GM18861 (cell line): ENCODE data around the gene SEMG1.

ENCODE experiments used
- ATAC-seq: cut with Tn5 transposase; IDR thresholded peaks from one replicate; pipeline ENCODE4 v1.9.1; 2021; ENCODE audit not compliant: unreplicated experiment

SEMG1 gene, protein sequence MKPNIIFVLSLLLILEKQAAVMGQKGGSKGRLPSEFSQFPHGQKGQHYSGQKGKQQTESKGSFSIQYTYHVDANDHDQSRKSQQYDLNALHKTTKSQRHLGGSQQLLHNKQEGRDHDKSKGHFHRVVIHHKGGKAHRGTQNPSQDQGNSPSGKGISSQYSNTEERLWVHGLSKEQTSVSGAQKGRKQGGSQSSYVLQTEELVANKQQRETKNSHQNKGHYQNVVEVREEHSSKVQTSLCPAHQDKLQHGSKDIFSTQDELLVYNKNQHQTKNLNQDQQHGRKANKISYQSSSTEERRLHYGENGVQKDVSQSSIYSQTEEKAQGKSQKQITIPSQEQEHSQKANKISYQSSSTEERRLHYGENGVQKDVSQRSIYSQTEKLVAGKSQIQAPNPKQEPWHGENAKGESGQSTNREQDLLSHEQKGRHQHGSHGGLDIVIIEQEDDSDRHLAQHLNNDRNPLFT

GRCh38 chr20:45206725-45207124 lies at the start of gene SEMG1:
TSS of gene SEMG1 (plus strand) at chr20:45207033. CDS start at chr20:45207054, 21 bp downstream.
- no peak for ATAC-seq

GRCh38 chr20:45157962-45158361 lies 48.9 kb upstream of the SEMG1 start:
- ATAC-seq = no peak

- no peak for ATAC-seq
Observed at GRCh38 chr20:45163083-45163803, 43.6 kb upstream of the SEMG1 start.

DNA sequence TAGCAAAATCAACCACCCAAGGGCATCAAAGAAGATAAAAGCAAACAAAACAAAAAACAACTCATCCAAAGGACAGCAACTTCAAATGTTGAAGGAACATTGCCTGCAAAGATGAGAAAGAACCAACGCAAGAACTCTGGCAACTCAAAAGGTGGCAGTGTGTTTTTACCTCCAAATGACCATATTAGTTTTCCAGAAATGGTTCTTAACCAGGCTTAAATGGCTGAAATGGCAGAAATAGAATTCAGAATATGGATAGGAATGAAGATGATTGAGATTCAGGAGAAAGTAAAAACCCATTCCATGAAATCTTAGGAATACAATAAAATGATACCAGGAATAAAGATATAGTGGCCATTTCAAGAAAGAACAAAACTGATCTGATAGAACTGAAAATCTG lies 41.9 kb upstream of the SEMG1 start:
- ATAC-seq = no peak

- ATAC-seq = no peak
Observed at GRCh38 chr20:45173522-45173921, 33.3 kb upstream of the SEMG1 start.

GRCh38 chr20:45174434-45175364 lies 32.1 kb upstream of the SEMG1 start, which contains the start of gene PI3:
TSS of gene PI3 (plus strand) at chr20:45174902. CDS start at chr20:45174923, 21 bp downstream.
- ATAC-seq = no peak

- ATAC-seq = no peak
Observed at GRCh38 chr20:45176526-45177267, 30.1 kb upstream of the SEMG1 start.

DNA sequence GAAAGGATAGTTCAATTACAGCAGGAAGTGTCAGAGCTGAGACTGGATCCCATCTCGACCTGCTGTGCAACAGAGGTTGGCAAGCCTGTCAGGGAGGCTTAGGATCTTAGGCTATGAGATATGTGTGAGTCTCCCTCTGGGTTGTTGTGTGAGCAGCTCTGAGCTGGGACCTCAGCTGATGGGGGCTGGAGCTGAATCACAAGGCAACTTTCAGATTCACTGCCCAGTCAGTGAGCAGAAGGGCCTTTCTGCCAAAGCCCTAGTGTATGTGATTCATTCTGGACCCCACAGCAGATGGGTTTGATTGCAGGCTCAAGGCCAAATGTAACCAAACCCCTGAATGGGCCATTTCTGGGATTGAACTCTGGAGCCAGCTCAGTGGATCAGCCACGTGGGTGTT lies 27.7 kb upstream of the SEMG1 start:
- ATAC-seq = no peak

- no peak for ATAC-seq
Observed at GRCh38 chr20:45181639-45182038, 25.2 kb upstream of the SEMG1 start.

GRCh38 chr20:45183084-45183483 lies 23.7 kb upstream of the SEMG1 start:
- no peak for ATAC-seq

- no peak for ATAC-seq
Observed at GRCh38 chr20:45187693-45188092, 19.1 kb upstream of the SEMG1 start.

GRCh38 chr20:45189067-45189609 lies 17.7 kb upstream of the SEMG1 start:
- no peak for ATAC-seq

- no peak for ATAC-seq
Observed at GRCh38 chr20:45189861-45190260, 17.0 kb upstream of the SEMG1 start.

DNA sequence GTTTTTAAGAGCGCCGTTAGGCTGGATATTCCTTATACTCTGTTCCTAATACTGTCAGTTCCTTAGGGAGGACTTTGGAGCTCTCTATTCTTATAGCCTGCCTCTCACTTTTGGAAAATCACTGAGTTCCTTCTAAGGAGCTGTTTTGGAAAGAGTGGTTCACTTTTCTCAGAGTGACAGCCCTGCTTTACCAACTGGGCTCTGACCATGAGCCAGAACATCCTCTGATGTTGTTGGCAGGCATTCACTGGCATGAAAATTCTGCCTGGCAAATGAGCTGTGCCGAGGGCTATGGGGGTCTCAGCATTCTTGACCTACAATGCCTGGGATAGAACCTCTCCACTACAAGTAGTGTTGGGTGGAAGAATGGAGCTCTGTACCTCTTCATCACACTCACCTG lies 14.9 kb upstream of the SEMG1 start:
- ATAC-seq = no peak

DNA sequence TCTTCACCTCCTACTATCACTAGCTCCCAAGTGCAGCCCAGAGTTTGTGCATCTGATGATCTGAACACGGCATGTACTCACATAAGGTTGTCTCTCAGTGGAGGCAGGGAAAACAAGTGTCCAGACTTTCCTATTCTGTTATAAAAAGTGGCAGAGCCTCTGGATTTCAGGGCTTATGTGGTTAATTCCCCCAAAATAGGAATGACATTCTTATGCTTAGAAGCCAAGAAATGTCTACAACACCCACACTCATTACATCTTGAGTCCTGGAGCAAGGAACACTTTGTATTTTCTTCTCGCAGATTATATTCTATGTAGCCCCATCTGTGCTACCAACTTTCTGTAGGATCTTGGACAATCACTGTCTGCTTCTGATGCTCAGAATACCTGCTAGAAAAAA lies 13.5 kb upstream of the SEMG1 start:
- ATAC-seq = no peak

DNA sequence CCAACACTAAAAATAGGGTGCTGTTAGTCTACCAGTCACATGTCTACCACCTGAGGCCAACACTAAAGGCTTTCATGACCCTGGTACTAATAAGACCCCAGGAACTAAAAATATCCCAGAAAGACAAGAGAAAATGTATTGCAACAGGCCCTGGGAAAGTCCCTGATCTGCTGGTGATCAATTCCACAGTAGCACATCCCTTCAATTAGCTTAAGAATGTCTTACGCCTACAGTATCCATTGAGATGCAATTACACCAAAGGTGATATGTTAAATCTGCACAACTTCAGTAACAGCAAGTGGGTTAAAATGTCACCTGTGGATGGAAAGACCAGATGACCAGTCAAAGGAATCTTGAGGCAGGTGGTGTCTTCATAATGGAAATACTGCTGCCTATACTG lies 3.1 kb downstream of the SEMG1 start:
- no peak for ATAC-seq

- no peak for ATAC-seq
Observed at GRCh38 chr20:45211569-45212474, 5.0 kb downstream of the SEMG1 start.

- no peak for ATAC-seq
Observed at GRCh38 chr20:45212836-45213235, 6.0 kb downstream of the SEMG1 start.

DNA sequence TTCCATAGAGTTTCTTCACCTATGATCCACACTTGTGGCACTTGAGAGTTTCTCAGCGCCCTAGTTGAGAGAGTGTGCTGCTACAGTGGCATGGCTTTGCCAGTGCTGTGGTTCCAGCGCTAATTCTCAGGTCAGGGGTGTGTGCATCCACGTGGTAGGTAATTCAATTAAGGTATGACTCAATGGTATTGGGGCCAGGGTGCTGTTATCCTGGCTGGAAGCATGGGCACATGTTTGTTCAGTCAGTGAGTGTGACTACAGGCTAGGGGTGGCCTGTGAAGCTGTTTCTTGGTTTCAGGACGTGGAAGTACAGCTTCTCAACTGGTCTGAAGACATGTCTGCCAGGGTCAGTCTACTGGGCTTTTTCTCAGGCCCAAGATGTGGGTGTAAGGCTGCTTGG lies 11.3 kb downstream of the SEMG1 start:
- ATAC-seq = no peak
